HG03520 (cell line): ENCODE measurements around the gene PKDCC.

Experiments used
- ATAC-seq: cut with Tn5 transposase; IDR thresholded peaks from one replicate; pipeline ENCODE4 v1.9.1; 2021; ENCODE audit warnings: mild to moderate bottlenecking, moderate library complexity; ENCODE audit not compliant: unreplicated experiment

PKDCC gene, protein sequence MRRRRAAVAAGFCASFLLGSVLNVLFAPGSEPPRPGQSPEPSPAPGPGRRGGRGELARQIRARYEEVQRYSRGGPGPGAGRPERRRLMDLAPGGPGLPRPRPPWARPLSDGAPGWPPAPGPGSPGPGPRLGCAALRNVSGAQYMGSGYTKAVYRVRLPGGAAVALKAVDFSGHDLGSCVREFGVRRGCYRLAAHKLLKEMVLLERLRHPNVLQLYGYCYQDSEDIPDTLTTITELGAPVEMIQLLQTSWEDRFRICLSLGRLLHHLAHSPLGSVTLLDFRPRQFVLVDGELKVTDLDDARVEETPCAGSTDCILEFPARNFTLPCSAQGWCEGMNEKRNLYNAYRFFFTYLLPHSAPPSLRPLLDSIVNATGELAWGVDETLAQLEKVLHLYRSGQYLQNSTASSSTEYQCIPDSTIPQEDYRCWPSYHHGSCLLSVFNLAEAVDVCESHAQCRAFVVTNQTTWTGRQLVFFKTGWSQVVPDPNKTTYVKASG

DNA sequence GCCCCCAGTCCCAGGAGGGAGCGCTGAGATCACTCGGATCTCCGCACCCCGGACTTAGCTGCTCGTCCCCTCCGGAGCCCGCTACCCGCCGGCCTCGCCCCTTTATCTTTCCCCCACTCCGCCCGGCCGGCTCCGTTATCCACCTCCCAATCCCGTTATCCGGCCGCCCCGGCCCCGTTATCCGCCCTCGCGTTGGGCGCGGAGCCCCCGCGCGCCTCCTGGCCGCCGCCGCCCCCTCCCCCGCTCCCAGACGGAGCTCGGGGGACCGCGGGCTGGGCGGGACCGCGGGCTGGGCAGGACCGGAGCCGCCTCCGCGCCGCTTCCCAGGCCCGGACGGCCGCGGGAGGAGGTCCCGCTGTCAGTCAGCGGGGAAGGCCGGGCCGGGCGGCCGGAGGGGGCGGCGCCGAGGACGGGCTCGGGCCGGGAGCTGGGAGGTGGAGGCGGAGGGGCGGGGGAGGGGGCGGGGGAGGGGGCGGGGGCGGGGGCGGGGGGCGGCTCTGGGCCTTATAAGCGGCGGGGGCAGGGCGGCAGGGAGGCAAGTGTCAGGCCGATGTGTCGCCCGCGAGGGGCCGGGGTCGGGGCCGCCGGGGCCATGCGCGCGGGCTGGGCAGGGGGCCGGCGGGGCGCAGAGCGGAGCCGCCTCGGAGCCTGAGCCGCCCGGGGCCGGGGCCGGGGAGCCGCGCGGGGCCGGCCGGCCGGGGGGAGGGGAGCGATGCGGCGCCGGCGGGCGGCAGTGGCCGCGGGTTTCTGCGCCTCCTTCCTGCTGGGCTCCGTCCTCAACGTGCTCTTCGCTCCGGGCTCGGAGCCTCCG lies at the start of gene PKDCC:
PKDCC (plus strand) TSS at position 534 of the 811 bp plus-strand sequence; CDS start at position 713, 179 bp downstream.
- peak; percentile 41 for ATAC-seq

DNA sequence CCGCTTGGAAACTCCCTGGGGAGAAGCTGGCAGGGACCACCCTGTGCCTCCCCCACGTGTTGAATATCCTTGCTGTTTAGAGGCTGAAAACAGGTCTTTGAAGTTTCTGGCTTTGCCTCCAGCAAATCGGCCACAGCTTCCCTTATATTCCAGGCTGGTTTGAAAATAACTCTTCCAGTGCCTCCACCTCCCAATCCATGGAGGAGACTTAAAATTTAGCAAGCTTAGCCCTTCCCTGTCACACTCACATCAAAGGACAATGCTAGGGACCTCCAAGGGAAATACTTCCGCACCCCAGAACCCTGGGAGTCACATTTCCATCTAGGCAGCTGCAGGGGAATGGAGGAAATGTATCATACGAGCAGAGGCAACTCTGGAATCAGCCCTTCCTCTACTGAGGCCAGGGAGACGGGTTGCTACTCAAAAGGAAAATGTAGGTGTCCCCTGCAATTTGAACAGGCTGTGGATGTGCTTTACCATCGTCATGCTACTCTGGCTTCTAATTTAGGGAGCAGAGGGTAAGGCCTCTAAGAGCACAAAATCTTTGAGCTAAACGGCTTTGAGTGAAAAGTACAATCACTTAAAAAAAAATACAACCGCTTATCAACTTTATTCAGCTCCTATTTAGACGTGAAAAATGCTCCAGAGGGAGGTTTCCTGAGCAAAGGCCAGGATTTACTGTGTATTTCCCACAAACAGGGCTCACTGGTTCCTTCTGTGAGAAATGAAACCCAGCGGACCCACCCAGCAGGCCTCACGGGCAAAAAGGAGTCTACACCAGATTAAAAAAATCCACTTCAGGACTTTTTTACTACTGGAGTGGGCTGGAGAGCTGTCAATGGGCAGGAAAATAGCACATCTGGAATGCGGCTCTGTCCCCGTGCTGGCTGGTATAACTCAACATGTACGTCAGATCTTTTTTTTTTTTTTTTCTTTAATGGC lies 49.4 kb upstream of the PKDCC start:
- ATAC-seq, result no peak

DNA sequence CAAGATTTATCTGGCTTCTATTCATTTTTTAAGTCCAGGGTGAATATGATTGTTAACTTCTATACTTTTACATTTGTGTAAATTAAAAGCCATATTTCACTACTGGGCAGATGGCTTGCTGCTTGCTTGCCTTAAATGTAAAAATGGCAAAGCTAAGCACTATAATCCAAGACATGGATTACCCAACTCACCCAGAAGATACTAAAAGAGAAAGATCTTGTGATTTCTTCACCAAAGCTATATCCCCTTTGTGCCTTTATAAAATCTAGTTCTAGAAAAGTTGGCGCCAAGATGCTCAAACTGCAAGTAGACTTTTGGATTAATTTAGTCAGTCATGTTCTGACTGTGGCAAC lies 48.7 kb upstream of the PKDCC start:
- no peak for ATAC-seq

DNA sequence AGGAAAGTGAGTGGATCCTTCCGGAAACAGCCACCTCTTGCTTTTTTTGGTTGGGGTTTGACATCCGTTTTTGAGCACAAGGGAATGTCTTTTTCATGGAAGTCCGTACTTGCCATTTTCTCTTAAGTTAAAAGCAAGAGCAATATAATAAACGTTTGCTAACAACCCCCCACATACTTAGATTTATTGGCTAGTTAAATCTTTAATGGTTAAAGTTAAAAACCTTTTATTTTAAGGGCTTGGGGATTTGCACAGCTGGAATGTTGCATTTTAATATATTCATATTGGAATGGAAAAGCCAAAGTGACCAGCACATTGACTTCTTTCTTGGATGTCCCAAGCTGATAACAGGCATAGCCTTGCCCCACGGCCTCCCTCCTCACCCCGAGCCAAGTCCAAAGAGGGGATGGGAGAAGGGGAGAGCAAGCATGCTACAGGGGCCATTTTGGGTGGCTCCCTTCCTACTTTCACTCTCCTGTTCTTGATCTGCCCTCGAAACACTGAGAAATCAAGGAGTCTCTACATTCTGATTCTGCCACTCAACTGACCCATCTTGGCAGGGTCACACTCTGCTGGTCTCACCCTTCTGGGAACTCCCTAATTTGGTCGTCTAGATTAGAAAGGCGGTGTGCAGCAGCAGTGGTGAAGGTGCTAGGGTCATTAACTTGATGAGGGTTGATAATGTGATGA lies 48.1 kb upstream of the PKDCC start:
- ATAC-seq, result no peak

DNA sequence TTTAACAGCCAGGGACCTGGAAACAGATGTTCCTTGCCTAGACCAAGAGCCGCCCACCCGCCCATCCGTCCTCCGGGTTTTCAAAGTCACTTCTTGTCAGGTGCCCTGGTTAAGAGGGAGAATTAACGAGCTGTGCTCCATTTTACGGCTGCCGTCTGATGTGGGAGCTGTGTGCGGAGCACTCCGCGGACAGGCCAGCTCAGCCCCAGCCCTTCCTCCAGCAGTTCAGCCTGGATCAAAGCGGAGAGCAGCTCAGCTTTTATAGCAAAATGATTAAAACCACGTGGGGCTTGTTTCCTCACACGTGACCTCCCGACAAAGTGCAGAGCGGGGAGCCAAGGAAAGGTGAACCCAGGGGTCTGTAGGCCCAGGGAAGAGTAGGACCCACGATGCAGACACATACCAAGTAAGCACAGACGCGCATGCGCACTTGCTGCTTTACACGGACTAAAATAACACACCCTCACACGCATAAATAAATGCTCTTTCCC lies 46.1 kb upstream of the PKDCC start:
- no peak for ATAC-seq

DNA sequence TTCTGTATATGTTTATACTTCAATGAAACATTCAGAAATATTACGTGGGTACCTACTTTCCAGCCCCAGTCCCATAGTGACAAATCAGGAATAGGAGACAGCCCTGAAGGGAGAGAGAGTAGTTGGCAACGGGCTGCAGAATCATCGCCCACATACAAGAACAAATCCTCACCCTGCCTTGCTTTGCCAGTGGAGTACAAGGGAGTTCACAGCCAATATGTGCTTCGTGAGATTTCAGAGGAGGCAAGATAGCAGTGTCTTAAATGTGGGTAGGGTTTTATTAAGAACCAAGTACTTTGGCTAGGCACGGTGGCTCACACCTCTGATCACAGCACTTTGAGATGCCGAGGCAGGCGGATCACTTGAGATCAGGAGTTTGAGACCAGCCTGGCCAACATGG lies 40.3 kb upstream of the PKDCC start:
- ATAC-seq, result no peak

DNA sequence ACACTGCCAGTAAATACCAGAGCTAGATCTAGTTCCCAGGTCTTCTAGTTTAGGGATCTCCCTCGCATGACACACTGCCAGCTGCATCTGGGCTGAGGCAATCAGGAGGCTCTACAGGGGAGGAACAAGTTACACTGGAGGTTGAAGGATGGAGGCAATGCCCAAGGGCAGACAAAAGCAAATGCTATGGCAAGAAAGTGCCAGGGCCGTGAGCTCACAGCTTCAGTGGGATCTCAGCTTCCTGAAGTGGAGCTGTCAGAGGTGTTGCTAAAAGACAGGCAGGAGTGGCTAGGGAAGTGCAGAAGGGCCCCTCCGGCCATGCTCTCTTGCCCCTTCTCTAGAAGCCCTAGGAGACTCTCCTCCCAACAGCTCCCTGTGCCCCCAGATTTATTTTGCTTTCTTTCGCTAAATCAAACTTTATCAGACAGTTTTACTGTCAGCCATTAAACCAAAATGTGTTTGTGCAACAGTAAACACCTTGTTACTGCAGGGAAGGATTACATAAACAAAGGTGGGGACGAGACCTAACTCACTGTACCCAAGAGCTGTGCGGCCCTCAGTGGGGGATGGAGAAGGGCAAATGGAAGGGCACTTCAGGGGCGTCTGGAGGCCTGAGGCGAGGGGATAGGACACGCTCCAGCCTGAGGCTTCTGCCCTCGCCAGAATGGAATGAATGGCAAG lies 39.4 kb upstream of the PKDCC start:
- ATAC-seq, result no peak

DNA sequence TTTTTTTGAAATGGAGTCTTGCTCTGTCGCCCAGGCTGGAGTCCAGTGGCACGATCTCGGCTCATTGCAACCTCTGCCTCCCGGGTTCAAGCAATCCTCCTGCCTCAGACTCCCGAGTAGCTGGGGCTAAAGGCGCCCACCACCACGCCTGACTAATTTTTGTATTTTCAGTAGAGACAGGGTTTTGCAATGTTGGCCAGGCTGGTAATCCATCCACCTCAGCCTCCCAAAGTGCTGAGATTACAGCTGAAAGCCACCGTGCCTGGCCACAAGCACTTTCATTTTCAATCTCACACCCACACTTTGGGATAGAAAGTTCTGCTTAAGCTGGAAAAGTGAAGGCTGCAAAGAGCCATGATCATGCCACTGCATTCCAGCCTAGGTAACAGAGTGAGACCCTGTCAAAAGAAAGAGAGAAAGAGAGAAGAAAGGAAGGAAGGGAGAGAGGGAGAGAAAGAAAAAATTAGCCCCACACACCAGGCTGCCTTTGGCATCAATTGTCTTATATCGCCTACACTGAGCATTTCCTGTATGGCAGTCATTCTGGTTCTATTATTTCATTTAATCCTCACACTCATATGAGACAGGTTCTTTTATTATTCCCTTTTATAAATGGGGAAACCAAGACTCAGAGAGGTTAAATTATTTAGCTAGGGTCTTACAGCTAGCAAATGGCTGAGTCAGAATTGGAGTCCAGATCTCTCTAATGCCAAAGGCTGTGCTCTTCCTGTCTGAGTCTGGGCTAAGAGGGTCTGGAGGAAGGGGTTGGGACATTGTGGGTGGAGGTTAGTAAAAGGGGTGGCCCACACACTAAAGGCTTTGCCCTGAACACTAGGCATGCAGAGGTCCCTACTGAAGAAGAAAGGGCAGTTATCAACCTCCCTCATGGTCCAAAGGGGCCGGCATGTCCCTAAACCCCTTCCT lies 37.9 kb upstream of the PKDCC start:
- no peak for ATAC-seq

DNA sequence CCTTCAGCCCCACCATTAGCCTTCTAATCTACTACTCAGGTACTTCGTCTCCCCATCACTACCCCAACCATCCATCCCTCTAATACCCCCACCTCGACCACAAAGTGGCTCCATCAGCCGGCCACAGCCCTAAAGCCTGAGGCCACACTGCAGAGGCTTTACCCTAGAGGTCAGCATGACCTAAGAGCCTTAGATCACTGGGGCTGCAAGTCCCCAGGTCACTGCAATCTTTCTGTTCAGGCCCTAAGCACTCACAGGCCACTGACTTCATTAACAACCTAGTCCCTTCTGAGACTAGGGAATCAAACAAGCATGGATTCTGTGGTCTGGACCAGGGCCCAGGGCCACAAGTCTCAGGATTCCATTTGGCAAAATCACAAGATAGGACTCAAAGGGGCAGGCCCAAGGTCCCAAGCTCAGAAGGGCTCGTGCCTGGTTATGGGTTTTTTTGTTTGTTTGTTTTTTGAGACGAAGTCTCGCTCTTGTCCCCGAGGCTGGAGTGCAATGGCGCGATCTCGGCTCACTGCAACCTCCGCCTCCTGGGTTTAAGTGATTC lies 37.0 kb upstream of the PKDCC start:
- ATAC-seq, result no peak

DNA sequence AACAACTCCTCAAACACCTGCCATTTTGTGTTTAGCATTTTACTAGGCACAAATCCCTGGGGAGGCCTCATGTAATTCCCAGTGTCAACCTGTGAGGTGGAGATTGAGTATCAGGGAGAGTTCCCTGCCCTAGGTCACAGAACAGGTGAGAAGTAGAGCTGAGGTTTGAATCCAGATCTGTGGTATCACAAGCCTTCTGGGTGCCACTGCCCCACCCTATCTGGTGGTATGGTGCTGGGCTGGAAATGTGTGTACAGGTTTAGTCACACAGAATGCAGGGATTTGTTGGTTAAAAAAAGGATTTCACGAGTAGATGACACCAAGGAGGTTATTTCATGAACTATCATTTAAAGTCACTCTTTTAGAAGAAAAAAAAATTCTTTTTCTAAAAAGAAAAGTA lies 35.7 kb upstream of the PKDCC start:
- ATAC-seq, result no peak

DNA sequence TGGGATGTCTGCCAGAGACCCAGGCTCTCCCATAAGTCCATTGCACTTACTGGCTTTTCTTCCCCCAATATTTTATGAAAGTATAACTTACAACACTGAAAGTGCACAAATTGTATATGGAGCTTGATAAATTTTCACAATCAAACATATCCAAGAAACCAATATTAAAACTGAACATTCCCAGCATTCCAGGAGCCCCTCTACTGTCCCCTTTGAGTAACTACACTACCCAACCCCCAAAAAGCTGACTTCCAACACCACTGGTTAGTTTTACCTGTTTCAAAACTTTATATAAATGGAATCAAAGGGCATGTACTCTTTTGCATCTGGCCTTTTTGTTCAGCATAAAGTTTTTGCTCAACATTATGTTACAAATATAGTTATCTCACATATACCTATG lies 35.2 kb upstream of the PKDCC start:
- ATAC-seq, result no peak

DNA sequence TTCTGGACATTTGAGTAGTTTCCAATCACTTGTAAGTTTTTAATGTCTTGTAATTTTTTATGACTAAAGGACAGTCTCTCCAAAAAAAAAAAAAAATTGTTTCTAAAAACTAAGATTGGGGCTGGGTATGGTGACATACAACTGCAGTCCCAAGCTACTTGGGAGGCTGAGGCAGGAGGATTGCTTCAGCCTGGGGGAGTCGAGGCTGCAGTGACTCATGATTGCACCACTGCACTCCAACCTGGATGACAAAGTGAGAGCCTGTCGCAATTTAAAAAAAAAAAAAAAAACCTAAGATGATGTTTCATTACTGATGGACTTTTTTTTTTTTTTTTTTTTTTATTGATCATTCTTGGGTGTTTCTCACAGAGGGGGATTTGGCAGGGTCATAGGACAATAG lies 34.4 kb upstream of the PKDCC start:
- ATAC-seq, result no peak

DNA sequence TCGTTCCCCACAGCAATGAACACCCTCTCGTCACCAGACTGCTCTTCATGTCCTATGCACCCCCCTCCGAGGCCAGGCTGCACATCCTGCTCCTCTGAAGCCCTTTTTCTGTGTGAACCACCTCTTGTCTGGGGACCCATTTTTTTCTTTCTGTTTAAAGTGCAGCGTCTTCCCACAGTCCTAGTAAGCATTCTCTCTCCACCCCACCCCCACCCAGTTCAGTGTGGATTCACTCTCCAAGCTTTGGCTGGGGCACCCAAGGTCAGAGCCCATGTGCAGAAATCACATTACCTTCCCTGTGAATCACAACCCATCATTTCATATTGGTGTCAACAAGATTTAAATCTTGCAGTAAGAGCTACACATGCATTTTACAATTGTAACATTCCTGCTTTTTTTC lies 26.4 kb upstream of the PKDCC start:
- no peak for ATAC-seq

DNA sequence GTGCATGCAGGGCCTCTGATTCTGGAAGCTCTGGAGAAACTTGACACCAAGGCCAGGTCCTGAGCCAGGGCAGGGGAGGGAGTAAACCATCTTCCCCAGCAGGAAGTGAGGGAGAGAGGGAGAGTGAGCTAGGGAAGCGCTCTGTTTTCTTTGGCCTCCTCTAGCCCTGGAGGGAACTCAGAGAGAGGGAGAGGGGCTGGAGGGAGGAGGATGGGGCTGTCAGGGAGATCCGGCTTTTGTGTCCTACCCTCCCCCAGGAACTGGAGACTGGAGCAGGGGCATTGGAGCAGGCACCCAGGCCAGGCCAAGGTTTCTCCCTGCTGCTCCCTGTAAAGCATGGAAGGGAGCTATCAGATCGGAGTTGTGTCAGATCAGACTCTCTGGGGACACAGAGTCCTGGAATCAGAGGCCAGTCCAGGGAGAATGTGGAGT lies 22.7 kb upstream of the PKDCC start:
- no peak for ATAC-seq

DNA sequence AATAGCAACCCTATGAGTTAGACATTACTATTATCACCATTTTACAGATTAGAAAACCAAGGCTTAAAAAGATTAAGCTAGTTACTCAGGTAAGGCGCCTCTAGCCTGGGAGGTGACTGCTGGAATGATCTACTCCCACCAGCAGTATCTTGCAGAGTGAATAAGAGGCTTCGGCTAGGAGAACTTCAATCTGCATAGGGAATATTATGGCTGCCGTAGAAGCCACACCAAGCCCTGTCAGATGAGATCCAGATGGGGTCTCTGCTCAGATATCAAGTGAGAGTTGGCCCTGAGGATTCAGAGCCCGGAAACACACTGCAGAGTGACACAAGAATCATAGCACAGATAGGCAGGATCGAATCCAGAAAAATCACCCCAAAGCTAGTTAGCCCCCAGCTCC lies 21.5 kb upstream of the PKDCC start:
- ATAC-seq, result no peak

DNA sequence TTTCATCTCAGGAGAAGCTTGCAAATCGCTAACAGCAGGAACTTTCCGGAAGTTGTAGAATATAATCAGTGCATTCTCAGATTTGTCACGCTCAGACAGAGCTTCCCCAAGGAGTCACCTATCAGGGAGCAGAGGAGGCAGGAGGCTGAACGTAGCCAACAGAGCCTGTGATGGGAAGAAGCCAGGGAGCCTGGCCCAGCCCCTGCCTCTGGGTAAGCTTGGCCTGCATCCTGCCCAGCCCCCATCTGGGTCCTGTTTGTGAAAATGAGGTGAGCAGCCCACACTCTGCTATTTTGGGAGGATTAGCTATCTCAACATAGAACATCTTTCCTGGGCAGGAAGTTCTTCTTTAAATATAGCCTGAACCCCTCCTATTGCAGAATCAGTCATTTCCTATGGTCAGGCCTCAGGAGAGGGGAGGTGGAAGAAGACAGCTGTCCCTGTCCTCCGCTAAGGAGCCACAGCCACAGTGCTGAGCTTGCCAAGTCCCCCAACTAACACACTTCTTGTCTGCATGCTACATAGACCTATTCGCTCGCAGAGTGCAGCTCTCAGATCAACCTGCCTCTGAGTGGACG lies 19.2 kb upstream of the PKDCC start:
- ATAC-seq, result peak; percentile 62

DNA sequence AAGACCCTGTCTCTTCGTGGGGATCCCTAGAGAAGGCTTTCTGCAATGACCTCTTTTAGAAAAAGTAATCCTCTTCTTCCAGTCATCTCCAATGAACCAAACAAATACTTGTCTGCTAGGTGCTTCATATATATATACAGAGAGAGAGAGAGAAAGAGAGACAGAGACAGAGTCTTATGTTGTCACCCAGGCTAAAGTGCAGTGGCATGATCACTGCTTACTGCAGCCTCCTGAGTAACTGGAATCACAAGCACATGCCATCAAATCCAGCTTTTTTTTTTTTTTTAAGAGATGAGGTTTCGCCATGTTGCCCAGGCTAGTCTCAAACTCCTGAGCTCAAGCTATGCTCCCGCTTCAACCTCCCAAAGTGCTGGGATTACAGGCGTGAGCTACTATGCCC lies 18.6 kb upstream of the PKDCC start:
- ATAC-seq, result peak; percentile 14

DNA sequence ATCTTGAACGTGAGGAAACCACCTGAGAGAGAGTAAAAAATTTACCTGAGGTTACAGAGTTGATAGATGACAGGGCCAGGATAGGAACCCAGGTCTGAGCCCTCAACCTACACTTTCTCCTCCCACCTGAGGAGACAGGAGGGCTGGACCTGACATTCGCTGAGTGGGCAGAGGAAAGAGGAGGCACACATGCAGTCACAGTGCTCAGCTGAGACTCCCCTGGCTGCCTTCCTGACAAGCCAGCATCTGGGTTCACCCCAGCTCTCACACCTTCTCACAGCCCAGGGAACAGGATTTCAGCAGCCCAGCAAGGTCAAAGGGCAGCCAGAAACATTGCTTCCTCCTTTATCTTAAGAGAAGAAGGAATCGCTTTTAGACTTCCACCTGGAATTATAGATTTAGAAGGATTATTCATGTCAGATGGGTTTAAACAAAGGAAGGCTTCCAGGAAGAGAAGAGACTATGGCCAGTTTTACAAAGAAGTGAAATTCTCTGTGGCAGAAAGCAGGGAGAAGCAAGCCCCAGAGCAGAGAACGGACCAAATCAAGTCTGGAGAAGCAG lies 18.1 kb upstream of the PKDCC start:
- no peak for ATAC-seq
